Effector memory CD8-positive, alpha-beta T cell (primary cell): ENCODE measurements around the gene SUSD4.

ENCODE experiments used
- ATAC-seq: fragments of 150-1000 bp; cut with Tn5 transposase; replicated peaks from 2 replicates; pipeline ENCODE4 v1.10.0; 2021; ENCODE audit warnings: mild to moderate bottlenecking, moderate library complexity
- DNase-seq, 3 experiments: peaks; one replicate each; pipeline ENCODE4 v3.0.0; 2021
- H3K27ac Mint-ChIP-seq, 2 donors: one replicate each; pipeline ENCODE4 v1.8.0; 2022; ENCODE audit warnings: mild to moderate bottlenecking in 2 of 2, mixed read lengths in 2 of 2, moderate library complexity in 2 of 2
- H3K27me3 Mint-ChIP-seq, 2 donors: one replicate each; pipeline ENCODE4 v1.8.0; 2022; ENCODE audit warnings: mixed read lengths in 2 of 2
- H3K36me3 Mint-ChIP-seq: one replicate; pipeline ENCODE4 v1.8.0; 2022; ENCODE audit warnings: mild to moderate bottlenecking, moderate library complexity, mixed read lengths; ENCODE audit not compliant: insufficient read depth
- H3K4me1 Mint-ChIP-seq, 2 donors: one replicate each; pipeline ENCODE4 v1.8.0; 2022; ENCODE audit warnings: low read depth in 2 of 2, mixed read lengths in 2 of 2
- H3K4me3 Mint-ChIP-seq, 2 donors: one replicate each; pipeline ENCODE4 v1.8.0; 2022; ENCODE audit warnings: mild to moderate bottlenecking in 2 of 2, mixed read lengths in 2 of 2, moderate library complexity in 2 of 2
- H3K9me3 Mint-ChIP-seq, 2 donors: one replicate each; pipeline ENCODE4 v1.8.0; 2022; ENCODE audit warnings: mixed read lengths in 2 of 2

Gene SUSD4

GRCh38 chr1:223349241-223349640 is 14.7 kb downstream of the SUSD4 start:
- no peaks in the 10 kb centered on the region for H3K36me3 Mint-ChIP-seq
- no peaks in the 10 kb centered on the region for H3K9me3 Mint-ChIP-seq
- no peak overlapping the region for H3K4me3 Mint-ChIP-seq
- peaks cover 28 to 34% of the 10 kb centered on the region in 2 donors for H3K27me3 Mint-ChIP-seq
- H3K4me1 Mint-ChIP-seq = no peaks in the 10 kb centered on the region
- ATAC-seq (no peak), DNase-seq (no peak)
- H3K27ac Mint-ChIP-seq = no peak overlapping the region

- DNase-seq = no peak
- Mint-ChIP-seq H3K27ac (no peak overlapping the region), H3K9me3 (no peaks in the 10 kb centered on the region), H3K36me3 (no peaks in the 10 kb centered on the region), H3K4me3 (no peak overlapping the region), H3K27me3 (peaks cover 29% of the 10 kb centered on the region in 2 donors), H3K4me1 (no peaks in the 10 kb centered on the region)
- ATAC-seq = no peak
Observed at GRCh38 chr1:223348439-223348838, 15.5 kb downstream of the SUSD4 start.

GRCh38 chr1:223347583-223347982 is 16.4 kb downstream of the SUSD4 start:
- no peak overlapping the region for H3K27ac Mint-ChIP-seq
- no peak overlapping the region for H3K4me3 Mint-ChIP-seq
- no peak for ATAC-seq

GRCh38 chr1:223346311-223346710 is 17.7 kb downstream of the SUSD4 start:
- no peaks in the 10 kb centered on the region for H3K36me3 Mint-ChIP-seq
- H3K4me1 Mint-ChIP-seq = no peaks in the 10 kb centered on the region
- DNase-seq (no peak), ATAC-seq (no peak)
- H3K4me3 Mint-ChIP-seq = no peak overlapping the region
- H3K27ac Mint-ChIP-seq = no peak overlapping the region
- no peaks in the 10 kb centered on the region for H3K9me3 Mint-ChIP-seq
- H3K27me3 Mint-ChIP-seq = peaks cover 19 to 29% of the 10 kb centered on the region in 2 donors

More at GRCh38 chr1:223347583-223347982, 16.4 kb downstream of the SUSD4 start:
- H3K27me3 Mint-ChIP-seq = peaks cover 20 to 29% of the 10 kb centered on the region in 2 donors
- DNase-seq = no peak
- no peaks in the 10 kb centered on the region for H3K4me1 Mint-ChIP-seq
- H3K9me3 Mint-ChIP-seq = no peaks in the 10 kb centered on the region
- no peaks in the 10 kb centered on the region for H3K36me3 Mint-ChIP-seq

- peaks cover 19 to 29% of the 10 kb centered on the region in 2 donors for H3K27me3 Mint-ChIP-seq
- no peak overlapping the region for H3K27ac Mint-ChIP-seq
- no peak for ATAC-seq
Observed at GRCh38 chr1:223345720-223346119, 18.3 kb downstream of the SUSD4 start.

GRCh38 chr1:223344491-223344890 is 19.5 kb downstream of the SUSD4 start:
- H3K27me3 Mint-ChIP-seq = peaks cover 22 to 27% of the 10 kb centered on the region in 2 donors
- no peaks in the 10 kb centered on the region for H3K9me3 Mint-ChIP-seq
- H3K4me3 Mint-ChIP-seq = no peak overlapping the region
- H3K36me3 Mint-ChIP-seq = no peaks in the 10 kb centered on the region
- no peak overlapping the region for H3K27ac Mint-ChIP-seq
- ATAC-seq = no peak
- no peak for DNase-seq
- no peaks in the 10 kb centered on the region for H3K4me1 Mint-ChIP-seq

More at GRCh38 chr1:223345720-223346119, 18.3 kb downstream of the SUSD4 start:
- H3K9me3 Mint-ChIP-seq = no peaks in the 10 kb centered on the region
- no peak overlapping the region for H3K4me3 Mint-ChIP-seq
- H3K4me1 Mint-ChIP-seq = no peaks in the 10 kb centered on the region
- no peaks in the 10 kb centered on the region for H3K36me3 Mint-ChIP-seq
- DNase-seq = no peak

- Mint-ChIP-seq H3K27ac (no peak overlapping the region), H3K4me3 (no peak overlapping the region), H3K9me3 (no peaks in the 10 kb centered on the region), H3K27me3 (peaks cover 26 to 35% of the 10 kb centered on the region in 2 donors), H3K4me1 (no peaks in the 10 kb centered on the region), H3K36me3 (no peaks in the 10 kb centered on the region)
- ATAC-seq (no peak), DNase-seq (no peak)
Observed at GRCh38 chr1:223343692-223344091, 20.3 kb downstream of the SUSD4 start.

- peaks cover 33 to 43% of the 10 kb centered on the region in 2 donors for H3K27me3 Mint-ChIP-seq
- H3K4me3 Mint-ChIP-seq = no peak overlapping the region
- no peak for ATAC-seq
- no peaks in the 10 kb centered on the region for H3K4me1 Mint-ChIP-seq
- no peak for DNase-seq
- no peaks in the 10 kb centered on the region for H3K9me3 Mint-ChIP-seq
- no peaks in the 10 kb centered on the region for H3K36me3 Mint-ChIP-seq
- no peak overlapping the region for H3K27ac Mint-ChIP-seq
Observed at GRCh38 chr1:223341121-223341520, 22.9 kb downstream of the SUSD4 start.

- H3K27ac Mint-ChIP-seq = no peak overlapping the region
- no peak overlapping the region for H3K4me3 Mint-ChIP-seq
- no peak for ATAC-seq
- no peak for DNase-seq
- no peaks in the 10 kb centered on the region for H3K36me3 Mint-ChIP-seq
- no peaks in the 10 kb centered on the region for H3K9me3 Mint-ChIP-seq
- H3K4me1 Mint-ChIP-seq = no peaks in the 10 kb centered on the region
- H3K27me3 Mint-ChIP-seq = peaks cover 29 to 42% of the 10 kb centered on the region in 2 donors
Observed at GRCh38 chr1:223340637-223341036, 23.3 kb downstream of the SUSD4 start.

- no peak for ATAC-seq
- DNase-seq = no peak
- no peak overlapping the region for H3K27ac Mint-ChIP-seq
- H3K9me3 Mint-ChIP-seq = no peaks in the 10 kb centered on the region
- no peaks in the 10 kb centered on the region for H3K36me3 Mint-ChIP-seq
- no peaks in the 10 kb centered on the region for H3K4me1 Mint-ChIP-seq
- no peak overlapping the region for H3K4me3 Mint-ChIP-seq
- peaks cover 25 to 34% of the 10 kb centered on the region in 2 donors for H3K27me3 Mint-ChIP-seq
Observed at GRCh38 chr1:223339861-223340260, 24.1 kb downstream of the SUSD4 start.

GRCh38 chr1:223338811-223339746 is 24.9 kb downstream of the SUSD4 start:
- H3K27ac Mint-ChIP-seq = no peak overlapping the region
- H3K27me3 Mint-ChIP-seq = peaks cover 24 to 26% of the 10 kb centered on the region in 2 donors
- ATAC-seq = no peak
- no peaks in the 10 kb centered on the region for H3K4me1 Mint-ChIP-seq
- H3K9me3 Mint-ChIP-seq = no peaks in the 10 kb centered on the region
- H3K36me3 Mint-ChIP-seq = no peaks in the 10 kb centered on the region
- H3K4me3 Mint-ChIP-seq = no peak overlapping the region
- no peak for DNase-seq

- DNase-seq (no peak), ATAC-seq (no peak)
- Mint-ChIP-seq H3K36me3 (peaks cover 2% of the 10 kb centered on the region), H3K27ac (no peak overlapping the region), H3K9me3 (no peaks in the 10 kb centered on the region), H3K27me3 (peaks cover 20 to 25% of the 10 kb centered on the region in 2 donors), H3K4me3 (no peak overlapping the region), H3K4me1 (no peaks in the 10 kb centered on the region)
Observed at GRCh38 chr1:223337174-223337869, 26.7 kb downstream of the SUSD4 start.

GRCh38 chr1:223334156-223334555 is 29.8 kb downstream of the SUSD4 start:
- Mint-ChIP-seq H3K27ac (no peak overlapping the region), H3K36me3 (peaks cover 2% of the 10 kb centered on the region), H3K27me3 (peaks cover 13 to 20% of the 10 kb centered on the region in 2 donors), H3K4me1 (no peaks in the 10 kb centered on the region), H3K9me3 (no peaks in the 10 kb centered on the region), H3K4me3 (no peak overlapping the region)
- DNase-seq (no peak), ATAC-seq (no peak)

- Mint-ChIP-seq H3K27me3 (peaks cover 2 to 8% of the 10 kb centered on the region in 2 donors), H3K27ac (no peak overlapping the region), H3K4me1 (no peaks in the 10 kb centered on the region), H3K36me3 (peaks cover 2% of the 10 kb centered on the region), H3K9me3 (no peaks in the 10 kb centered on the region), H3K4me3 (no peak overlapping the region)
- DNase-seq (no peak), ATAC-seq (no peak)
Observed at GRCh38 chr1:223332997-223333396, 31.0 kb downstream of the SUSD4 start.
